ENCODE measurements around the gene LLCFC1. TPM values are rescaled to one million over a fixed set of nuclear protein-coding genes. Genes with fewer than 3 reads are reported as not detected.
A peak's percentile ranks its signal among the peaks of the same experiment; 100 is the strongest.
"Not testable (repeated sequence)": the region's sequence is repeated elsewhere in the genome, so short reads cannot be mapped to it uniquely, and the experiment has no call there.

Gene LLCFC1
- total RNA-seq, 2 donors from 2014 or later, result not detected

DNA sequence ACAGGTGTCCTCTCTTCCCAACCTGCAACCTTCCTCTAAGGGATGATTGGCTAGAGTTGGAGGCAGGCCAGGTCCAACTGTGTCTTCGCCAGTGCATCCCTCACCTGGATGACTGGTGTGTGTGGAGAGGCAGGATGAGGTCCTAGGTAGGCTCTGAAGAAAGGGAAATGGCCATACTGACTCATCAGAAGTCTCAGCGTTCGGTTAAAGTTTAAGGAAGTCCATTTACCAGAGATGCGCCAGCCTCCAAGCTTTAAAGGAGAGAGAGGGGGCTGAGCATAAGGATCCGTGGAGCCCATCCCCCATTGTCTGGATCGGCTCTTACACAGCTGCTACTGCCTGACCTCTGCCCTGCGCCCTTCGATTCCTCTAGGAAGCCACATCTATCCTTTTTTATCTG lies 18.4 kb downstream of the LLCFC1 start:
- no peak for ATAC-seq
- DNase-seq (ENCODE audit: low spot score in 2 of 2), result no peak
- Mint-ChIP-seq H3K9me3 (peaks cover 25 to 29% of the 10 kb centered on the region in 2 donors), H3K27ac (no peak overlapping the region), H3K36me3 (peaks cover 12 to 18% of the 10 kb centered on the region in 2 donors)

DNA sequence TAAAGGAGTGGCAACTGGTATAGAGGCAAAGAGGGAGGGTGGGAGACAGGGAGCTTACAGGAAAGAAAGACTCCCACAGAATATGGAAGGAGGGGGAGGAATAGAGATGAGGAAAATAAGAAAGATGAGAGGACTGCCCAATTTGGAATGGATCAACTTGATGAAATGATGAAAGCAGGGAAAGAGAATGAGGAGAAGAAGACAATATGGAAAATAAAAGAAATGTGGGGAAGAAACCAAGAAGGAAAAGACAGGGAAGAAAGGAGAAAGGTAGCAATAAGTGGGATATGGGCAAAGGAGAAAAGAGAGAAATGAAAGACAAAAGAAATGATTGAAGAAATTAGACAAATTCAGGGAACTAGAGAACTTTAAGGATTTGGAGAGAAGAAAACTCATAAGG lies 19.9 kb downstream of the LLCFC1 start:
- Mint-ChIP-seq H3K9me3 (peaks cover 13 to 19% of the 10 kb centered on the region in 2 donors), H3K36me3 (peaks cover 10 to 12% of the 10 kb centered on the region in 2 donors), H3K27ac (no peak overlapping the region)
- ATAC-seq, result no peak
- DNase-seq (ENCODE audit: low spot score in 2 of 2), result no peak

GRCh38 chr7:142960955-142961512 lies 21.8 kb downstream of the LLCFC1 start:
- ATAC-seq, result peak in 1 of 2 donors; percentile 47
- Mint-ChIP-seq H3K27ac (no peak overlapping the region), H3K36me3 (peaks cover 6 to 7% of the 10 kb centered on the region in 2 donors), H3K9me3 (peaks cover 3 to 8% of the 10 kb centered on the region in 2 donors)
- no peak for DNase-seq (ENCODE audit: low spot score in 2 of 2)

GRCh38 chr7:142961595-142961972 lies 22.3 kb downstream of the LLCFC1 start:
- Mint-ChIP-seq H3K27ac (no peak overlapping the region), H3K9me3 (peaks cover 0 to 2% of the 10 kb centered on the region in 2 donors), H3K36me3 (peaks cover under 1 to 3% of the 10 kb centered on the region in 2 donors)
- no peak for ATAC-seq
- no peak for DNase-seq (ENCODE audit: low spot score in 2 of 2)

DNA sequence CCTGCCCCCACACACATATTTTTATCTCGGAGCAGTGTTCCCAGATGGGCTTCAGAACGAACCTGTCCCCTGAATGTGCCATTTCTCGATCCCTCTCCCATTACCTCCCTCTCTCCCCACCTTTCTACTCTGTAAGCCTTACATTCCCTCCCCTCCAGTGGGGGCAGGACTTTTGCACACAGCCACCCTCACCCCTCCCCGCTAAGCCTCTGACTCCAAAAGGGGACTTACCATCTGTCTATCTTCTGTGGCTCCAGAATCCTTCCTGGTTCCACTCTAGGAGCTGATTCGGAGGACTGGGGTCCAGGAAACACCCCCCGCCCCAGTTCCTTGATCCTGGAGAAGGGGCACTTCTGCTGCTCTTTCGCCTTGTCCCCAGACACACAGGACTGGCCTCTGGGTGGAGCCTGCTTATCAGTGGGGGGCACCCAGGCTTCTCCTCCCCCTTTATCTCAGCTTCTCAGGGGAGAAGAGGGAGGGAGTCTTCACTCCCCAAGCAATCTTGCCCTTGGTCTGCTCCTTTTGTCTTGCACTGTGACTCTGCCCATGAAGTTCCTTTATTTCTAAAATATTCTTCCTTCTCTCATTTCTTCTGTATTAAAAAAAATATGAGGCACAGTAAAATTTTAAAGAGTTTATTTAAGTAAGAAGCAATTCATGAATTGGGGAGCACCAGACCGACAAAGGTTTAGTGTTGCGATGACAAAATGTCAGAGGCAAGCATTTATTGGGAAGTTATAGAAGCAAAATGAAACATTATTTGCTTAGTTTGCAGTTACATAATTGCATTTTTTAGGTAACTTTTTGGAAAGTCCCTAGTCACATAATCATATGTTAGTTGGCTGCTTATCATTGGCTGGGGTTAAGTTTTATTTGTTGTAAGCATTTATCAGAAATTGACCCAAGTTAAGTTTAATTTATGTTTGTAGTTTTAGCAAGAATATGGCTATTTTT lies 23.0 kb downstream of the LLCFC1 start, which contains the start of gene KEL:
Gene KEL (minus strand): TSS at position 391 of the 954 bp plus-strand sequence. CDS start 157 bp downstream, at position 234.
- no peaks in the 10 kb centered on the region for H3K9me3 Mint-ChIP-seq
- no peaks in the 10 kb centered on the region for H3K36me3 Mint-ChIP-seq
- no peak within 1 kb of the TSS for H3K27ac Mint-ChIP-seq
- no peak for DNase-seq (ENCODE audit: low spot score in 2 of 2)
- no peak for ATAC-seq

- DNase-seq (ENCODE audit: low spot score in 2 of 2) (no peak), ATAC-seq (no peak)
- H3K36me3 Mint-ChIP-seq, result no peaks in the 10 kb centered on the region
- no peaks in the 10 kb centered on the region for H3K9me3 Mint-ChIP-seq
- H3K27ac Mint-ChIP-seq, result no peak overlapping the region
These were observed 23.7 kb downstream of the LLCFC1 start for GRCh38 chr7:142962991-142963390.

DNA sequence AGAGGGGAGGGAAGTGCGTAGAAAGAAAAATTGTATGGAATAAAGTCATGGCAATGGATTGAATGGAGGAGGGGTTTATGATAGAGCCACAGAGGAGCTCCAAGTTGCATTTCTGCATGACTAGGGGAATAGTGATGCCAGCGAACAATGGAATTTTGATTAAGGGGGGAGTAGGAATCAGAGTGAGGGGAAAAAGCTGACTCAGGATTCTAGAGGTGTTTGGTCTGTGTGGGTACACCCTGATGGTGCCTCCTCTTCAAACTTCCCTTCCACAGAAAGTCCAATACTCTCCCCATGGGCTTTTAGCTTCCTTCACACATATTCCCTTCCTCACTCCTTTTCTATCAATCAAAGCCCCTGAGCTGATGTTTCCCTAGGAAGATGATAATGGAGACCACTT lies 24.7 kb downstream of the LLCFC1 start:
- DNase-seq (ENCODE audit: low spot score in 2 of 2), result no peak

GRCh38 chr7:142964502-142965246 lies 25.4 kb downstream of the LLCFC1 start:
- Mint-ChIP-seq H3K9me3 (no peaks in the 10 kb centered on the region), H3K27ac (no peak overlapping the region), H3K36me3 (no peaks in the 10 kb centered on the region)
- DNase-seq (ENCODE audit: low spot score in 2 of 2), result no peak
- ATAC-seq, result no peak

More for the DNA sequence above, 24.7 kb downstream of the LLCFC1 start:
- H3K36me3 Mint-ChIP-seq, result no peaks in the 10 kb centered on the region
- no peak for ATAC-seq
- H3K27ac Mint-ChIP-seq, result no peak overlapping the region
- no peaks in the 10 kb centered on the region for H3K9me3 Mint-ChIP-seq

- no peaks in the 10 kb centered on the region for H3K36me3 Mint-ChIP-seq
- ATAC-seq (no peak), DNase-seq (ENCODE audit: low spot score in 2 of 2) (no peak)
- H3K9me3 Mint-ChIP-seq, result no peaks in the 10 kb centered on the region
- H3K27ac Mint-ChIP-seq, result no peak overlapping the region
These were observed 28.9 kb downstream of the LLCFC1 start for GRCh38 chr7:142968229-142968628.

DNA sequence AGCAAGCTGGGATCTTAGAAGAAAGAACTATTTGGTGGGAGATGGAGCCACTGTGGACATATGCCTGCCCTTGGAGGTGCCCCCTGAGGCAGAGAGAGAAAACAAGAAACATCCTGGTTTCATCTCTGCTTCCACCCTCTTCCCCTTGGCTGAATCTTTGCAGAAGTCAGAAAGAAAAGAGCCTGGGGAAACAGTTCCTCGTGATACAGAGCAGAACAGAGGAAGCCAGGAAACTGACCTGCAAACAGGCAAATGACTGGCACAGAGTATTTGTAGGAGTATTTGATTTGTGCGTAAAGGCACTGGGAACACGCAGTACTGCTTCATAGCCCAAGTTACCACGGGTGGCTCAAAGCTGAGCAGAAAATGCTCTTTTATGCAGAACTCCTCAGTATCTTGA lies 29.9 kb downstream of the LLCFC1 start:
- no peak for DNase-seq (ENCODE audit: low spot score in 2 of 2)
- no peak for ATAC-seq
- Mint-ChIP-seq H3K9me3 (no peaks in the 10 kb centered on the region), H3K36me3 (no peaks in the 10 kb centered on the region), H3K27ac (no peak overlapping the region)

GRCh38 chr7:142974626-142975025 lies 35.3 kb downstream of the LLCFC1 start:
- DNase-seq (ENCODE audit: low spot score in 2 of 2), result no peak
- no peak overlapping the region for H3K27ac Mint-ChIP-seq
- ATAC-seq, result peak in 1 of 2 donors; percentile 41
- no peaks in the 10 kb centered on the region for H3K9me3 Mint-ChIP-seq
- H3K36me3 Mint-ChIP-seq, result no peaks in the 10 kb centered on the region

DNA sequence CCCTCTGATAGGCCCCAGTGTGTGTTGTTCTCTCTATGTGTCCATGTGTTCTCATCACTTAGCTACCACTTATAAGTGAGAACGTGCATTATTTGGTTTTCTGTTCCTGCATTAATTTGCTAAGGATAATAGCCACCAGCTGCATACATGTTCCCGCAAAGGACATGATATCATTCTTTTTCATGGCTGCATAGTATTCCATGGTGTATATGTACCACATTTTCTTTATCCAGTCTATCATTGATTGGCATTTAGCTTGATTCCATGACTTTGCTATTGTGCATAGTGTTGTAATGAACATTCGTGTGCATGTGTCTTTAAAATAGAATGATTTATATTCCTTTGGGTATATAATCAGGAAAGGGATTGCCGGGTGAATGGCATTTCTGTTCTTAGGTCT lies 39.1 kb downstream of the LLCFC1 start:
- not testable (repeated sequence) for H3K9me3 Mint-ChIP-seq; H3K36me3 Mint-ChIP-seq; DNase-seq (ENCODE audit: low spot score in 2 of 2); H3K27ac Mint-ChIP-seq; ATAC-seq

DNA sequence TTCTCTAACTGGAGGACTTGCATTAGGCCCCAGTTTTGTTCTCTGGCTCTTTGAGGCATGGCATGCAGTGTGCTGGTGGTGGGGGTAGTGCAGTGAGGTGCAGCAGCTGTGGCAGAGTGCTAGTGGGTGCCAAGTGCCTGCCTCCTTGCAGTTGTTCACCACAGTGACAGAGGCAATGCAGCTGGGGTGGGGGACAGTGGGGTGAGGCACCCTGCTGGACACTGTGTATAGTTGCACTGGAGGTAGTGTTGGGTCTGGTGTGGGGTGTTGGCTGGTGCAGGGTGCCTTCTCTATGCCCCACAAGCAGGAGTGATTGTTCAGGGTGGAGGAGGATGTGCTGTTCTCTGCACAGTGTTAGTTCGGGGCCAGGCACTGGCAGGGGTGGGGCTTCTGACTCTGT lies 44.5 kb downstream of the LLCFC1 start:
- Mint-ChIP-seq H3K27ac (no peak overlapping the region), H3K9me3 (no peaks in the 10 kb centered on the region), H3K36me3 (no peaks in the 10 kb centered on the region)
- no peak for DNase-seq (ENCODE audit: low spot score in 2 of 2)
- ATAC-seq, result no peak

- DNase-seq (ENCODE audit: low spot score in 2 of 2) (no peak), ATAC-seq (no peak)
- H3K9me3 Mint-ChIP-seq, result no peaks in the 10 kb centered on the region
- H3K36me3 Mint-ChIP-seq, result no peaks in the 10 kb centered on the region
- no peak overlapping the region for H3K27ac Mint-ChIP-seq
These were observed 45.0 kb downstream of the LLCFC1 start for GRCh38 chr7:142984297-142984696.
